K562 (cell line): ENCODE results near the gene ZNF831. TPM values are rescaled to one million over a fixed set of nuclear protein-coding genes. Genes with fewer than 3 reads are reported as not detected.

Experiments
- ATAC-seq: fragments of 200-7000 bp; cut with Tn5 transposase; 3 replicates; pipeline ENCODE4 v1.9.1; 2020; ENCODE audit warnings: moderate library complexity
- BruUV-seq: library from RNA; stranded (reverse); fragments of 400-500 nt; replicated peaks from 2 replicates; lab custom pipeline; 2021; lab: Mats Ljungman, UMichigan
- CTCF ChIA-PET: fragments of 300-600 bp; formaldehyde crosslinking; extraction: SDS; loops from one replicate; lab custom pipeline; 2021; ENCODE audit warnings: low intra/inter-chr PET ratio; lab: Yijun Ruan, JAX
- POLR2A ChIA-PET: fragments of 300-600, 350-650 bp; sonication (Branson Sonifier 250); formaldehyde crosslinking; extraction: SDS; loops from one replicate; lab custom pipeline; 2021; ENCODE audit warnings: antibody characterized with exemption, inconsistent platforms; lab: Yijun Ruan, JAX
- DNase-seq, 4 experiments: peaks; one replicate each; pipeline versions ENCODE4 v3.0.0 to v3.0.0-alpha.2; 2011 to 2018; ENCODE audit warnings: low spot score in 3 of 4, mixed read lengths in 3 of 4; ENCODE audit errors: extremely low read depth in 1 of 4
- FAIRE-seq: peaks from 2 replicates; lab custom pipeline; 2011; peaks lifted over from hg19 to GRCh38; lab: Jason Lieb, UNC
- H2AFZ ChIP-seq: 2 replicates; pipeline ENCODE4 v1.6.0; 2011; ENCODE audit warnings: low read depth, low read length, control low read depth, inconsistent platforms
- H3K27ac ChIP-seq: fragments of 200-600 bp; 3 replicates; pipeline ENCODE4 v1.8.0; 2011; ENCODE audit warnings: low read depth, mild to moderate bottlenecking, control low read depth, inconsistent platforms, low read length, moderate library complexity, mixed read lengths; ENCODE audit errors: extremely low read depth
- H3K27me3 ChIP-seq, 2 experiments: fragments of 300-600 bp in 1 of 2; 2 replicates in 1 of 2; 3 replicates in 1 of 2; pipeline versions ENCODE4 v1.6.0 to v1.8.0; 2011; ENCODE audit warnings: inconsistent platforms in 2 of 2, low read length in 2 of 2, mild to moderate bottlenecking in 1 of 2, mixed read lengths in 1 of 2, moderate library complexity in 1 of 2; ENCODE audit not compliant: control insufficient read depth in 2 of 2, insufficient read depth in 2 of 2
- H3K36me3 ChIP-seq: fragments of 300-600 bp; 3 replicates; pipeline ENCODE4 v1.8.0; 2011; ENCODE audit warnings: mild to moderate bottlenecking, low read length, inconsistent platforms; ENCODE audit not compliant: control insufficient read depth, insufficient read depth
- H3K4me1 ChIP-seq, 2 experiments: fragments of 200-600 bp in 1 of 2; replicated peaks in 1 of 2; 2 replicates in 1 of 2; 3 replicates in 1 of 2; pipeline versions ENCODE4 v1.5.1 to v1.8.0; 2011; ENCODE audit warnings: inconsistent platforms in 2 of 2, low read length in 2 of 2, mild to moderate bottlenecking in 1 of 2, mixed read lengths in 1 of 2, moderate library complexity in 1 of 2; ENCODE audit not compliant: control insufficient read depth in 2 of 2, insufficient read depth in 2 of 2
- H3K4me2 ChIP-seq: 2 replicates; pipeline ENCODE4 v1.6.1; 2011; ENCODE audit warnings: low read length, control low read depth, inconsistent platforms, mixed read lengths; ENCODE audit not compliant: insufficient read depth
- H3K4me3 ChIP-seq: fragments of 200-600 bp; sonication (generic), shearing (Covaris generic); 2 replicates; pipeline ENCODE4 v1.5.1; 2016; ENCODE audit warnings: control low read depth, inconsistent platforms
- H3K79me2 ChIP-seq: fragments of 200-600 bp; 3 replicates; pipeline ENCODE4 v1.8.0; 2011; ENCODE audit warnings: low read length, inconsistent platforms; ENCODE audit not compliant: control insufficient read depth, insufficient read depth
- H3K9ac ChIP-seq, 2 experiments: 2 replicates each; pipeline versions ENCODE4 v1.6.0 to v1.6.1; 2011; ENCODE audit warnings: low read depth in 2 of 2, low read length in 2 of 2, control low read depth in 1 of 2, inconsistent platforms in 1 of 2, mild to moderate bottlenecking in 1 of 2, mixed read lengths in 1 of 2; ENCODE audit not compliant: insufficient read depth in 1 of 2
- H3K9me1 ChIP-seq: one replicate; pipeline ENCODE4 v1.6.0; 2011; ENCODE audit warnings: inconsistent platforms, mild to moderate bottlenecking, low read length, moderate library complexity; ENCODE audit not compliant: control insufficient read depth, insufficient read depth
- H3K9me3 ChIP-seq: replicated peaks from 2 replicates; pipeline ENCODE4 v1.5.1; 2011; ENCODE audit warnings: low read depth, low read length, inconsistent platforms; ENCODE audit not compliant: control insufficient read depth, insufficient read depth
- H4K20me1 ChIP-seq: replicated peaks from 2 replicates; pipeline ENCODE4 v1.6.1; 2011; ENCODE audit warnings: low read length, inconsistent platforms, mixed read lengths; ENCODE audit not compliant: control insufficient read depth, insufficient read depth
- HDAC8 ChIP-seq: fragments of 450-650 bp; IDR thresholded peaks from 2 replicates; pipeline ENCODE4 v1.6.1; 2016; ENCODE audit warnings: mild to moderate bottlenecking, missing genetic modification characterization, moderate library complexity, missing compliant biosample characterization
- LARP7 ChIP-seq: fragments of 450-650 bp; IDR thresholded peaks from 2 replicates; pipeline ENCODE4 v1.6.1; 2016
- MAFF ChIP-seq: IDR thresholded peaks from 2 replicates; pipeline ENCODE4 v1.6.1; 2012; ENCODE audit warnings: low read length, improper control_type of control experiment
- TSHZ1 ChIP-seq: fragments of 250-450 bp; sonication (Bioruptor Pico); IDR thresholded peaks from 2 replicates; pipeline ENCODE4 v1.4.0; 2020; ENCODE audit warnings: mild to moderate bottlenecking, moderate library complexity
- ZNF184 ChIP-seq: sonication (generic); formaldehyde crosslinking; IDR thresholded peaks from 2 replicates; pipeline ENCODE4 v1.5.0; 2020; ENCODE audit warnings: missing genetic modification reagents
- ZNF79 ChIP-seq: fragments of 250-450 bp; sonication (Bioruptor Pico); IDR thresholded peaks from 2 replicates; pipeline ENCODE4 v1.4.0; 2020; ENCODE audit warnings: low read depth, mild to moderate bottlenecking, moderate library complexity
- WGBS: fragments of 100-300 bp; shearing (Covaris generic); methylation state at CpG from one replicate; pipeline ENCODE4 v1.1.6; 2016; ENCODE audit warnings: low coverage, mixed read lengths; ENCODE audit not compliant: insufficient coverage; ENCODE audit errors: missing lambda C conversion rate; 5-methylcytosine and 5-hydroxymethylcytosine counted together
- in situ Hi-C: fragments of 300-500 bp; cut with MboI; formaldehyde crosslinking; loops from 4 replicates; pipeline ENCODE4 v1.15.0; 2018; ENCODE audit warnings: inconsistent platforms, mixed read lengths
- intact Hi-C: fragments of 100-400 bp; cut with micrococcal nuclease; formaldehyde crosslinking; loops from 2 replicates; pipeline ENCODE4 v1.14.2; 2022
- polyA plus RNA-seq, 8 experiments: library from polyadenylated mRNA; depleted of rRNA in 4 of 8; stranded (reverse) in 5 of 8; unstranded in 3 of 8; fragments of >200 nt; fragmentation: Nextera tagmentation in 2 of 8; fragmentation: Illumina TruSeq in 1 of 8; extraction: Ambion mirVana in 2 of 8; extraction: Trizol in 1 of 8; gene quantifications; 2 replicates each; pipeline versions ENCODE4 v1.2.1 to v1.2.3, GENCODE V29; 2011 to 2014; ENCODE audit warnings: inconsistent platforms in 1 of 8, missing spikeins in 1 of 8
- total RNA-seq, 7 experiments: library from RNA; depleted of rRNA in 6 of 7; stranded (reverse); fragments of >200 nt in 6 of 7; fragmentation: Illumina TruSeq in 2 of 7; extraction: Trizol in 2 of 7; gene quantifications; 2 replicates each; pipeline versions ENCODE4 v1.2.1 to v1.2.3, GENCODE V29; 2011 to 2021; ENCODE audit warnings: low replicate concordance in 1 of 7

Gene ZNF831
- total and polyA plus RNA-seq, 9 of the 15 experiments (the other 6 are each of a cell fraction or from before 2014, with no cell fraction given): not detected

GRCh38 chr20:59157064-59157463 is 6.6 kb upstream of the ZNF831 start:
- Histone ChIP-seq H3K9me3 (no peaks in the 10 kb centered on the region), H3K27ac (no peak overlapping the region), H3K9me1 (no peaks in the 10 kb centered on the region), H4K20me1 (peaks cover 13% of the 10 kb centered on the region; the same call in 1 of the 2 replicates), H3K4me3 (no peak overlapping the region), H3K9ac (no peak overlapping the region), H3K4me1 (no peaks in the 10 kb centered on the region), H3K79me2 (no peaks in the 10 kb centered on the region), H3K27me3 (peaks cover 11 to 51% of the 10 kb centered on the region in 2 experiments), H2AFZ (no peak overlapping the region), H3K4me2 (no peak overlapping the region), H3K36me3 (no peaks in the 10 kb centered on the region)
- ATAC-seq: no peak
- DNase-seq: no peak
- WGBS: 1% methylated on average over 6 of the region's 6 CpGs
- intact Hi-C loops: no loop called here
- FAIRE-seq: no peak
- in situ Hi-C loops: no loop called here
- ChIA-PET CTCF (no interaction called here), POLR2A (interaction anchor here (0.6 to 0.7 kb wide), 2 partner anchors 8 to 51 kb away, joined by 3 to 4 read pairs; no protein-coding TSS in a partner anchor)
- BruUV-seq: no TSS peak
- TF ChIP-seq MAFF (no peak), LARP7 (no peak), ZNF184 (CRISPR knock-in tag) (no peak), ZNF79 (CRISPR knock-in tag) (no peak), HDAC8 (tag) (no peak)

GRCh38 chr20:59157531-59157930 is 6.1 kb upstream of the ZNF831 start:
- Histone ChIP-seq H3K9me1 (no peaks in the 10 kb centered on the region), H3K4me3 (no peak overlapping the region), H3K27me3 (peaks cover 7 to 46% of the 10 kb centered on the region in 2 experiments; a peak in 4 of 5 replicates), H3K4me2 (no peak overlapping the region), H3K27ac (no peak overlapping the region), H3K4me1 (no peaks in the 10 kb centered on the region), H3K9ac (no peak overlapping the region), H3K9me3 (no peaks in the 10 kb centered on the region), H2AFZ (no peak overlapping the region), H4K20me1 (peaks cover 11% of the 10 kb centered on the region; the same call in 1 of the 2 replicates), H3K79me2 (no peaks in the 10 kb centered on the region), H3K36me3 (no peaks in the 10 kb centered on the region)
- TF ChIP-seq TSHZ1 (CRISPR knock-in tag): no peak
- intact Hi-C loops (no loop called here), in situ Hi-C loops (no loop called here)
- ChIA-PET CTCF (no interaction called here), POLR2A (no interaction called here)
- FAIRE-seq: no peak
- ATAC-seq: no peak
- no TSS peak for BruUV-seq
- no peak for DNase-seq
